Neural cell (in vitro differentiated cells): Measurements from ENCODE around the gene PRIM1.

Experiments used
- EP300 ChIP-seq: fragments of 450-650 bp; conservative IDR thresholded peaks from 2 replicates; pipeline ENCODE4 v1.6.1; 2014; ENCODE audit warnings: antibody characterized with exemption, mild to moderate bottlenecking, moderate library complexity; ENCODE audit not compliant: poor library complexity, severe bottlenecking
- EZH2 ChIP-seq: fragments of 200-600, 300-800 bp; shearing (Covaris generic), sonication (generic); IDR thresholded peaks from 2 replicates; pipeline ENCODE4 v1.6.1; 2014; ENCODE audit warnings: antibody characterized with exemption, low read length, borderline replicate concordance, mild to moderate bottlenecking; ENCODE audit not compliant: insufficient read depth, poor library complexity, severe bottlenecking
- POLR2AphosphoS5 ChIP-seq: IDR thresholded peaks from 2 replicates; pipeline ENCODE4 v1.6.1; 2012
- TF ChIP-seq, protein P1 (sequence below): fragments of 450-650 bp; IDR thresholded peaks from 2 replicates; pipeline ENCODE4 v1.5.1; 2014; ENCODE audit warnings: antibody characterized with exemption, mild to moderate bottlenecking, moderate library complexity; ENCODE audit not compliant: poor library complexity, severe bottlenecking
- TF ChIP-seq, protein P2 (sequence below): IDR thresholded peaks from 2 replicates; pipeline ENCODE4 v1.6.1; 2012; ENCODE audit warnings: borderline replicate concordance

DNA sequence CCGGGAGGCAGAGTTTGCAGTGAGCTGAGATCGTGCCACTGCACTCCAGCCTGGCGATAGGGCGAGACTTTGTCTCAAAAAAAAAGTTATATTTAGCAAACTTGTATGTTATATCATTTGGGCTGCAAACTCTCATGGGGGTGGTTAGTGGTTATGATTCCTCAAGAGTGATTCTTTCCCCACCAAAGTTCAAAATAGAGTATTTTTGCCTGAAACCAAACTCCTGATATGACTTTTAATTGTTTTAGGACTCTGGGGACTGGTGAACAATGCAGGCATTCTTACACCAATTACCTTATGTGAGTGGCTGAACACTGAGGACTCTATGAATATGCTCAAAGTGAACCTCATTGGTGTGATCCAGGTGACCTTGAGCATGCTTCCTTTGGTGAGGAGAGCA, 29.6 kb upstream of the PRIM1 start:
- TF ChIP-seq EP300 (no peak), EZH2 (no peak), POLR2AphosphoS5 (no peak)
- TF ChIP-seq, protein P1, sequence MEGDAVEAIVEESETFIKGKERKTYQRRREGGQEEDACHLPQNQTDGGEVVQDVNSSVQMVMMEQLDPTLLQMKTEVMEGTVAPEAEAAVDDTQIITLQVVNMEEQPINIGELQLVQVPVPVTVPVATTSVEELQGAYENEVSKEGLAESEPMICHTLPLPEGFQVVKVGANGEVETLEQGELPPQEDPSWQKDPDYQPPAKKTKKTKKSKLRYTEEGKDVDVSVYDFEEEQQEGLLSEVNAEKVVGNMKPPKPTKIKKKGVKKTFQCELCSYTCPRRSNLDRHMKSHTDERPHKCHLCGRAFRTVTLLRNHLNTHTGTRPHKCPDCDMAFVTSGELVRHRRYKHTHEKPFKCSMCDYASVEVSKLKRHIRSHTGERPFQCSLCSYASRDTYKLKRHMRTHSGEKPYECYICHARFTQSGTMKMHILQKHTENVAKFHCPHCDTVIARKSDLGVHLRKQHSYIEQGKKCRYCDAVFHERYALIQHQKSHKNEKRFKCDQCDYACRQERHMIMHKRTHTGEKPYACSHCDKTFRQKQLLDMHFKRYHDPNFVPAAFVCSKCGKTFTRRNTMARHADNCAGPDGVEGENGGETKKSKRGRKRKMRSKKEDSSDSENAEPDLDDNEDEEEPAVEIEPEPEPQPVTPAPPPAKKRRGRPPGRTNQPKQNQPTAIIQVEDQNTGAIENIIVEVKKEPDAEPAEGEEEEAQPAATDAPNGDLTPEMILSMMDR = no peak
- TF ChIP-seq, protein P2, sequence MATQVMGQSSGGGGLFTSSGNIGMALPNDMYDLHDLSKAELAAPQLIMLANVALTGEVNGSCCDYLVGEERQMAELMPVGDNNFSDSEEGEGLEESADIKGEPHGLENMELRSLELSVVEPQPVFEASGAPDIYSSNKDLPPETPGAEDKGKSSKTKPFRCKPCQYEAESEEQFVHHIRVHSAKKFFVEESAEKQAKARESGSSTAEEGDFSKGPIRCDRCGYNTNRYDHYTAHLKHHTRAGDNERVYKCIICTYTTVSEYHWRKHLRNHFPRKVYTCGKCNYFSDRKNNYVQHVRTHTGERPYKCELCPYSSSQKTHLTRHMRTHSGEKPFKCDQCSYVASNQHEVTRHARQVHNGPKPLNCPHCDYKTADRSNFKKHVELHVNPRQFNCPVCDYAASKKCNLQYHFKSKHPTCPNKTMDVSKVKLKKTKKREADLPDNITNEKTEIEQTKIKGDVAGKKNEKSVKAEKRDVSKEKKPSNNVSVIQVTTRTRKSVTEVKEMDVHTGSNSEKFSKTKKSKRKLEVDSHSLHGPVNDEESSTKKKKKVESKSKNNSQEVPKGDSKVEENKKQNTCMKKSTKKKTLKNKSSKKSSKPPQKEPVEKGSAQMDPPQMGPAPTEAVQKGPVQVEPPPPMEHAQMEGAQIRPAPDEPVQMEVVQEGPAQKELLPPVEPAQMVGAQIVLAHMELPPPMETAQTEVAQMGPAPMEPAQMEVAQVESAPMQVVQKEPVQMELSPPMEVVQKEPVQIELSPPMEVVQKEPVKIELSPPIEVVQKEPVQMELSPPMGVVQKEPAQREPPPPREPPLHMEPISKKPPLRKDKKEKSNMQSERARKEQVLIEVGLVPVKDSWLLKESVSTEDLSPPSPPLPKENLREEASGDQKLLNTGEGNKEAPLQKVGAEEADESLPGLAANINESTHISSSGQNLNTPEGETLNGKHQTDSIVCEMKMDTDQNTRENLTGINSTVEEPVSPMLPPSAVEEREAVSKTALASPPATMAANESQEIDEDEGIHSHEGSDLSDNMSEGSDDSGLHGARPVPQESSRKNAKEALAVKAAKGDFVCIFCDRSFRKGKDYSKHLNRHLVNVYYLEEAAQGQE = no peak
